ENCODE measurements around the gene TRDN. TPM values are rescaled to one million over a fixed set of nuclear protein-coding genes. Genes with fewer than 3 reads are reported as not detected.

Gene TRDN
- total RNA-seq, 1 donor: not detected

DNA sequence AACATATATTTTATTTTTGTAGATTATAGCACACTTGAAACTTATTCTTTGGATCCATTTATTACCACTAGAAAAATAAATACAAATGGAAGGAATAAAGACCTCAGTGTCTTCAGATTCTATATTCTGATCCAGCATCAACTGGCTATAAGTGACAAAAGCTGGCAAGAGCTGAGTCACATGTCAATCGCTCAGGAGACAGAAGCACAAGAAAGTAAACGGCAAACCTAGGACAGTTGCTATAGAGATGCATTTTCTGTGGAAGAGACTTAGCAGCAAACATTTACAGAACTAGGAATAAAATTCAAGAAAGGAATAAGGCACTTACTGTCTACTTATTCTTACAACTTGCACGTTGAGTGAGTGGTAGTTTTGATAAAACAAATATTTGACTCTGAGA is 410.4 kb downstream of the TRDN start:
- Histone ChIP-seq H3K79me2 (ENCODE audit: insufficient read depth, low read length) (no peaks in the 10 kb centered on the region), H2AFZ (ENCODE audit: low read length) (no peak overlapping the region), H3K4me1 (ENCODE audit: insufficient read depth, low read length) (no peaks in the 10 kb centered on the region), H3K27me3 (ENCODE audit: insufficient read depth, low read length) (no peaks in the 10 kb centered on the region), H3K27ac (ENCODE audit: low read depth, low read length) (no peak overlapping the region), H3K4me3 (ENCODE audit: insufficient read depth, low read length) (no peak overlapping the region), H3K36me3 (ENCODE audit: insufficient read depth, low read length) (no peaks in the 10 kb centered on the region), H4K20me1 (ENCODE audit: insufficient read depth, low read length) (no peaks in the 10 kb centered on the region), H3K4me2 (ENCODE audit: insufficient read depth, low read length) (no peak overlapping the region), H3K9me3 (ENCODE audit: low read depth, low read length) (no peaks in the 10 kb centered on the region)
- DNase-seq (ENCODE audit: insufficient read length, low spot score, missing footprints): no peak
- no peak for TF ChIP-seq CTCF (IDR thresholded peaks at IDR 0.05; ENCODE audit: extremely low read depth, low read depth, low read length)

DNA sequence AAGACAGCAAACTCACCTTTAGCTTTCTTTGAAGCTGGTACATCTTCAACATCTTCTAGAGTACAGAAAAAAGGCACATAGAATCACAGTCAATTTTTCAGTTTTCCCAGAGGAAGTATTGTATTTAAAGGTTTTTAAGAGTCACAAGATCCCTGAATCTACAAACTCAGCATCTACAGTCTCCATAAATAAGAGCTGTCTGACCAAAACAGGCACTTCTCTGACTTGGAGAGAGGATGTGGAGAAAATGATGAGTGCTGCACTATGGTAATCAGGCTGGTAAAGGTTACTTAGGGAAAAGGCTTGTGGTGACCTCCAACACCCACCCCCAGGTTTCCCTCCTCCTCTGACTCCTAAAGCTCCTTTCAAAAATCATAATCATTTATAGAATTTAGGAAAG is 412.7 kb downstream of the TRDN start:
- no peak overlapping the region for H2AFZ ChIP-seq (ENCODE audit: low read length)
- no peaks in the 10 kb centered on the region for H4K20me1 ChIP-seq (ENCODE audit: insufficient read depth, low read length)
- TF ChIP-seq CTCF (IDR thresholded peaks at IDR 0.05; ENCODE audit: extremely low read depth, low read depth, low read length): no peak
- DNase-seq (ENCODE audit: insufficient read length, low spot score, missing footprints): no peak
- H3K27me3 ChIP-seq (ENCODE audit: insufficient read depth, low read length): no peaks in the 10 kb centered on the region
- no peak overlapping the region for H3K27ac ChIP-seq (ENCODE audit: low read depth, low read length)
- H3K4me1 ChIP-seq (ENCODE audit: insufficient read depth, low read length): no peaks in the 10 kb centered on the region
- H3K9me3 ChIP-seq (ENCODE audit: low read depth, low read length): peaks cover under 1% of the 10 kb centered on the region
- H3K79me2 ChIP-seq (ENCODE audit: insufficient read depth, low read length): no peaks in the 10 kb centered on the region
- no peak overlapping the region for H3K4me3 ChIP-seq (ENCODE audit: insufficient read depth, low read length)
- H3K36me3 ChIP-seq (ENCODE audit: insufficient read depth, low read length): no peaks in the 10 kb centered on the region
- no peak overlapping the region for H3K4me2 ChIP-seq (ENCODE audit: insufficient read depth, low read length)

DNA sequence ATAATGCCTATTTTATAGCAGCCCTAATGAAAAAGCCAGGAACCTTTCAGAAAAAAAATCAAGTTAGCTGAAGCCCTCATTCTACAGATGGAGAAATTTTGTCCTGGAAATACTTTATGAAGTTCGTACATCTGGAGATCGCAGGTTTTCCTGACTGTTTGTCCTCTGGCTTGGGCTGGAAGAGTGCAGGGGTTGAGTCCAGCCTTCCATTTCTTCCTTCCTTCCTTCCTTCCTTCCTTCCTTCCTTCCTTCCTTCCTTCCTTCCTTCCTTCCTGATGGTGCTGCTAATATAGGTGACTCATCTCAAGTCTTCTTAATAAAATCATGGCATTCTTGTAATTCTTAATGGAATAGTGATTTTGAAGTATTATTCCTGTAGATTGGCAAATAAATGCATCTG is 413.3 kb downstream of the TRDN start:
- H3K4me2 ChIP-seq (ENCODE audit: insufficient read depth, low read length): no peak overlapping the region
- H2AFZ ChIP-seq (ENCODE audit: low read length): no peak overlapping the region
- H3K27ac ChIP-seq (ENCODE audit: low read depth, low read length): no peak overlapping the region
- no peaks in the 10 kb centered on the region for H3K4me1 ChIP-seq (ENCODE audit: insufficient read depth, low read length)
- no peaks in the 10 kb centered on the region for H3K36me3 ChIP-seq (ENCODE audit: insufficient read depth, low read length)
- H4K20me1 ChIP-seq (ENCODE audit: insufficient read depth, low read length): no peaks in the 10 kb centered on the region
- no peaks in the 10 kb centered on the region for H3K79me2 ChIP-seq (ENCODE audit: insufficient read depth, low read length)
- no peaks in the 10 kb centered on the region for H3K27me3 ChIP-seq (ENCODE audit: insufficient read depth, low read length)
- H3K9me3 ChIP-seq (ENCODE audit: low read depth, low read length): peaks cover 2% of the 10 kb centered on the region
- no peak for TF ChIP-seq CTCF (IDR thresholded peaks at IDR 0.05; ENCODE audit: extremely low read depth, low read depth, low read length)
- no peak overlapping the region for H3K4me3 ChIP-seq (ENCODE audit: insufficient read depth, low read length)
- no peak for DNase-seq (ENCODE audit: insufficient read length, low spot score, missing footprints)

GRCh38 chr6:123215211-123215610 is 421.5 kb downstream of the TRDN start:
- Histone ChIP-seq H3K4me3 (ENCODE audit: insufficient read depth, low read length) (no peak overlapping the region), H2AFZ (ENCODE audit: low read length) (no peak overlapping the region), H3K9me3 (ENCODE audit: low read depth, low read length) (peaks cover 2% of the 10 kb centered on the region), H3K4me2 (ENCODE audit: insufficient read depth, low read length) (no peak overlapping the region), H4K20me1 (ENCODE audit: insufficient read depth, low read length) (no peaks in the 10 kb centered on the region), H3K4me1 (ENCODE audit: insufficient read depth, low read length) (no peaks in the 10 kb centered on the region), H3K79me2 (ENCODE audit: insufficient read depth, low read length) (no peaks in the 10 kb centered on the region), H3K27ac (ENCODE audit: low read depth, low read length) (no peak overlapping the region), H3K27me3 (ENCODE audit: insufficient read depth, low read length) (no peaks in the 10 kb centered on the region), H3K36me3 (ENCODE audit: insufficient read depth, low read length) (no peaks in the 10 kb centered on the region)
- no peak for DNase-seq (ENCODE audit: insufficient read length, low spot score, missing footprints)
- TF ChIP-seq CTCF (IDR thresholded peaks at IDR 0.05; ENCODE audit: extremely low read depth, low read depth, low read length): no peak
